MG63 (cell line): ENCODE results near the gene SND1. TPM values are rescaled to one million over a fixed set of nuclear protein-coding genes. Genes with fewer than 3 reads are reported as not detected.

ENCODE experiments used
- DNase-seq: peaks from one replicate; pipeline ENCODE4 v3.0.0-alpha.2; 2020
- H3K27me3 ChIP-seq: fragments of 250-450 bp; sonication (Bioruptor Pico); 2 replicates; pipeline ENCODE4 v1.5.1; 2020; ENCODE audit warnings: mild to moderate bottlenecking, moderate library complexity
- H3K36me3 ChIP-seq: fragments of 250-450 bp; sonication (Bioruptor Pico); 2 replicates; pipeline ENCODE4 v1.5.1; 2020; ENCODE audit warnings: mild to moderate bottlenecking, moderate library complexity
- H3K4me3 ChIP-seq: fragments of 250-450 bp; sonication (Bioruptor Pico); 2 replicates; pipeline ENCODE4 v1.5.1; 2020; ENCODE audit warnings: mild to moderate bottlenecking, moderate library complexity
- H3K9me3 ChIP-seq: fragments of 250-450 bp; sonication (Bioruptor Pico); 2 replicates; pipeline ENCODE4 v1.5.1; 2020; ENCODE audit warnings: mild to moderate bottlenecking, moderate library complexity
- total RNA-seq: library from RNA; depleted of rRNA; stranded (reverse); fragments of >200 nt; shearing (Covaris generic); gene quantifications from 2 replicates; pipeline ENCODE4 v1.2.3, GENCODE V29; 2014; ENCODE audit warnings: low replicate concordance

Gene SND1
- total RNA-seq, 1 experiment from 2014 or later = 66.4 TPM

GRCh38 chr7:128006550-128007302 is 354.7 kb downstream of the SND1 start:
- no peaks in the 10 kb centered on the region for H3K36me3 ChIP-seq
- DNase-seq = no peak
- no peaks in the 10 kb centered on the region for H3K9me3 ChIP-seq
- H3K4me3 ChIP-seq = no peak overlapping the region
- no peaks in the 10 kb centered on the region for H3K27me3 ChIP-seq

- Histone ChIP-seq H3K27me3 (no peaks in the 10 kb centered on the region), H3K36me3 (no peaks in the 10 kb centered on the region), H3K9me3 (no peaks in the 10 kb centered on the region), H3K4me3 (no peak overlapping the region)
- DNase-seq = no peak
Observed at GRCh38 chr7:128007303-128007680, 355.3 kb downstream of the SND1 start.

- no peaks in the 10 kb centered on the region for H3K36me3 ChIP-seq
- no peak overlapping the region for H3K4me3 ChIP-seq
- DNase-seq = no peak
- no peaks in the 10 kb centered on the region for H3K27me3 ChIP-seq
- no peaks in the 10 kb centered on the region for H3K9me3 ChIP-seq
Observed at GRCh38 chr7:128008141-128008540, 356.1 kb downstream of the SND1 start.

- Histone ChIP-seq H3K36me3 (no peaks in the 10 kb centered on the region), H3K4me3 (no peak overlapping the region), H3K27me3 (no peaks in the 10 kb centered on the region), H3K9me3 (no peaks in the 10 kb centered on the region)
- no peak for DNase-seq
Observed at GRCh38 chr7:128008744-128009143, 356.8 kb downstream of the SND1 start.

GRCh38 chr7:128010391-128011127 is 358.6 kb downstream of the SND1 start:
- Histone ChIP-seq H3K9me3 (no peaks in the 10 kb centered on the region), H3K27me3 (no peaks in the 10 kb centered on the region), H3K4me3 (no peak overlapping the region), H3K36me3 (no peaks in the 10 kb centered on the region)
- no peak for DNase-seq

GRCh38 chr7:128011131-128011661 is 359.2 kb downstream of the SND1 start:
- Histone ChIP-seq H3K9me3 (no peaks in the 10 kb centered on the region), H3K27me3 (no peaks in the 10 kb centered on the region), H3K4me3 (no peak overlapping the region), H3K36me3 (no peaks in the 10 kb centered on the region)
- DNase-seq = no peak

GRCh38 chr7:128014811-128015210 is 362.8 kb downstream of the SND1 start:
- Histone ChIP-seq H3K36me3 (no peaks in the 10 kb centered on the region), H3K4me3 (no peak overlapping the region), H3K27me3 (no peaks in the 10 kb centered on the region), H3K9me3 (no peaks in the 10 kb centered on the region)
- no peak for DNase-seq

GRCh38 chr7:128017460-128017859 is 365.5 kb downstream of the SND1 start:
- Histone ChIP-seq H3K27me3 (no peaks in the 10 kb centered on the region), H3K36me3 (no peaks in the 10 kb centered on the region), H3K4me3 (no peak overlapping the region), H3K9me3 (no peaks in the 10 kb centered on the region)
- DNase-seq = no peak

- Histone ChIP-seq H3K27me3 (no peaks in the 10 kb centered on the region), H3K9me3 (no peaks in the 10 kb centered on the region), H3K36me3 (no peaks in the 10 kb centered on the region), H3K4me3 (no peak overlapping the region)
- peak; percentile 63 for DNase-seq
Observed at GRCh38 chr7:128017862-128018845, 366.2 kb downstream of the SND1 start.

- H3K9me3 ChIP-seq = no peaks in the 10 kb centered on the region
- H3K27me3 ChIP-seq = no peaks in the 10 kb centered on the region
- no peak overlapping the region for H3K4me3 ChIP-seq
- DNase-seq = no peak
- no peaks in the 10 kb centered on the region for H3K36me3 ChIP-seq
Observed at GRCh38 chr7:128019288-128019687, 367.3 kb downstream of the SND1 start.

- H3K27me3 ChIP-seq = no peaks in the 10 kb centered on the region
- no peaks in the 10 kb centered on the region for H3K36me3 ChIP-seq
- no peaks in the 10 kb centered on the region for H3K9me3 ChIP-seq
- no peak for DNase-seq
- H3K4me3 ChIP-seq = no peak overlapping the region
Observed at GRCh38 chr7:128020159-128020558, 368.2 kb downstream of the SND1 start.

- DNase-seq = no peak
- Histone ChIP-seq H3K9me3 (no peaks in the 10 kb centered on the region), H3K27me3 (no peaks in the 10 kb centered on the region), H3K4me3 (no peak overlapping the region), H3K36me3 (no peaks in the 10 kb centered on the region)
Observed at GRCh38 chr7:128021366-128021765, 369.4 kb downstream of the SND1 start.

GRCh38 chr7:128022631-128023532 is 370.9 kb downstream of the SND1 start:
- Histone ChIP-seq H3K27me3 (no peaks in the 10 kb centered on the region), H3K9me3 (no peaks in the 10 kb centered on the region), H3K36me3 (no peaks in the 10 kb centered on the region), H3K4me3 (no peak overlapping the region)
- DNase-seq = peak; percentile 49

GRCh38 chr7:128024151-128024550 is 372.2 kb downstream of the SND1 start:
- H3K4me3 ChIP-seq = no peak overlapping the region
- no peaks in the 10 kb centered on the region for H3K36me3 ChIP-seq
- DNase-seq = no peak
- no peaks in the 10 kb centered on the region for H3K9me3 ChIP-seq
- no peaks in the 10 kb centered on the region for H3K27me3 ChIP-seq

- no peaks in the 10 kb centered on the region for H3K9me3 ChIP-seq
- H3K4me3 ChIP-seq = no peak overlapping the region
- DNase-seq = peak; percentile 32
- H3K36me3 ChIP-seq = no peaks in the 10 kb centered on the region
- no peaks in the 10 kb centered on the region for H3K27me3 ChIP-seq
Observed at GRCh38 chr7:128025380-128025779, 373.4 kb downstream of the SND1 start.

- no peaks in the 10 kb centered on the region for H3K9me3 ChIP-seq
- no peaks in the 10 kb centered on the region for H3K36me3 ChIP-seq
- DNase-seq = no peak
Observed at GRCh38 chr7:128025819-128026218, 373.8 kb downstream of the SND1 start.

More at GRCh38 chr7:128025819-128026218, 373.8 kb downstream of the SND1 start:
- Histone ChIP-seq H3K27me3 (no peaks in the 10 kb centered on the region), H3K4me3 (no peak overlapping the region)
